ENCODE data around the gene MT1G. TPM values are rescaled to one million over a fixed set of nuclear protein-coding genes. Genes with fewer than 3 reads are reported as not detected.
A peak's percentile ranks its signal among the peaks of the same experiment; 100 is the strongest.

MT1G gene
- total RNA-seq, 4 donors from 2014 or later, result 41.1 to 87.7 (median 49.2) TPM; not detected in 1

- H3K9me3 ChIP-seq, result no peaks in the 10 kb centered on the region
- no peak overlapping the region for H3K27ac ChIP-seq
- H3K27me3 ChIP-seq, result peaks cover 0 to 35% of the 10 kb centered on the region in 2 donors
- H3K4me3 ChIP-seq, result no peak overlapping the region
- H3K4me1 ChIP-seq, result peaks cover 0 to 43% (median 20%) of the 10 kb centered on the region in 4 donors
- no peaks in the 10 kb centered on the region for H3K36me3 ChIP-seq
- no peak for DNase-seq (ENCODE audit: low spot score in 2 of 2)
- 87 to 100% methylated on average over 2 of the region's 2 CpGs for WGBS, 2 donors
- TF ChIP-seq POLR2A (IDR thresholded peaks at IDR 0.05) (no peak), EP300 (IDR thresholded peaks at IDR 0.05) (no peak), CTCF (IDR thresholded peaks at IDR 0.05) (no peak)
These were observed 26.7 kb downstream of the MT1G start for GRCh38 chr16:56641166-56641565.

DNA sequence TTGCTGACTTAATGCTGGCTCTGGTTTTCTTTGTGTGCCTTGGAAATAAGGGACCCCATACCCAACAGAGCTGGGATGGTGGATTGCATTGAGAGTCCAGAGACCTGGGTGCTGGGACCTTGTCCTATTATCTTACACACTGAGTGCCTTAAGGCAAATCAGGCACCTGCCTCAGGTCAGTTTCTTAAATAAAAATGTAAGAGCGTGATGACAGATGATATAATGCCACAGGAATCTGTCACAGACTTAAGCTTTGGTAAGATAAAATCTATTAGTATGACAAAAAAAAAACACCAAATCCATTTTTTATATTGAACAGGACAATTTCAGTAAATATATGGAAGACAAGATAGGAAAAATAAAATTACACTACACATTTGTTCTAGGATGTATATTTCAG lies 27.8 kb downstream of the MT1G start:
- DNase-seq (ENCODE audit: low spot score in 2 of 2), result no peak
- 94 to 97% methylated on average over 1 of the region's 1 CpG for WGBS, 2 donors
- Histone ChIP-seq H3K4me3 (no peak overlapping the region), H3K27ac (no peak overlapping the region), H3K9me3 (no peaks in the 10 kb centered on the region), H3K27me3 (peaks cover 0 to 39% of the 10 kb centered on the region in 2 donors), H3K36me3 (no peaks in the 10 kb centered on the region), H3K4me1 (peaks cover 0 to 54% (median 23%) of the 10 kb centered on the region in 4 donors)
- TF ChIP-seq EP300 (IDR thresholded peaks at IDR 0.05) (no peak), CTCF (IDR thresholded peaks at IDR 0.05) (no peak), POLR2A (IDR thresholded peaks at IDR 0.05) (no peak)

GRCh38 chr16:56639045-56639444 lies 28.8 kb downstream of the MT1G start:
- H3K36me3 ChIP-seq, result no peaks in the 10 kb centered on the region
- H3K27me3 ChIP-seq, result peaks cover 0 to 44% of the 10 kb centered on the region in 2 donors
- no peak for DNase-seq (ENCODE audit: low spot score in 2 of 2)
- 63 to 74% methylated on average over 1 of the region's 1 CpG for WGBS, 2 donors
- H3K4me1 ChIP-seq, result peaks cover 0 to 61% (median 26%) of the 10 kb centered on the region in 4 donors
- peak overlapping the region in 1 of 4 donors; percentile 50 for H3K4me3 ChIP-seq
- no peaks in the 10 kb centered on the region for H3K9me3 ChIP-seq
- peak overlapping the region in 2 of 4 donors; percentile 78 to 82 for H3K27ac ChIP-seq
- TF ChIP-seq CTCF (IDR thresholded peaks at IDR 0.05) (no peak), EP300 (IDR thresholded peaks at IDR 0.05) (no peak), POLR2A (IDR thresholded peaks at IDR 0.05) (no peak)

GRCh38 chr16:56637814-56638750 lies 29.8 kb downstream of the MT1G start, which contains the start of gene MT1A:
TSS of gene MT1A (plus strand) at chr16:56638666. CDS start at chr16:56638739, 73 bp downstream.
- peak within 1 kb of the TSS; percentile 71 to 82 (median 76) for H3K27ac ChIP-seq
- peak; percentile 51 to 61 for DNase-seq (ENCODE audit: low spot score in 2 of 2)

More at GRCh38 chr16:56637814-56638750, 29.8 kb downstream of the MT1G start, which contains the start of gene MT1A:
- WGBS, 2 donors, result 14 to 19% methylated on average over 45 to 52 of the region's 68 CpGs
- TF ChIP-seq CTCF (IDR thresholded peaks at IDR 0.05) (no peak), EP300 (IDR thresholded peaks at IDR 0.05) (peak; percentile 65 to 90), POLR2A (IDR thresholded peaks at IDR 0.05) (peak; percentile 40 to 71)
- peaks cover 0 to 42% of the 10 kb centered on the region in 2 donors for H3K27me3 ChIP-seq
- H3K36me3 ChIP-seq, result no peaks in the 10 kb centered on the region
- H3K4me1 ChIP-seq, result peaks cover 0 to 61% (median 16%) of the 10 kb centered on the region in 4 donors
- peak within 1 kb of the TSS; percentile 38 to 50 (median 39) for H3K4me3 ChIP-seq
- H3K9me3 ChIP-seq, result no peaks in the 10 kb centered on the region
